SHP77 treated with DMSO at 0.1 percent for 48 hours (cell line): ENCODE measurements around the gene CISD2.
"Not testable (repeated sequence)": the region's sequence is repeated elsewhere in the genome, so short reads cannot be mapped to it uniquely, and the experiment has no call there.

Experiments
- DNase-seq: peaks from one replicate; lab custom pipeline; 2025; lab: John Stamatoyannopoulos, UW

Gene CISD2, protein sequence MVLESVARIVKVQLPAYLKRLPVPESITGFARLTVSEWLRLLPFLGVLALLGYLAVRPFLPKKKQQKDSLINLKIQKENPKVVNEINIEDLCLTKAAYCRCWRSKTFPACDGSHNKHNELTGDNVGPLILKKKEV

DNA sequence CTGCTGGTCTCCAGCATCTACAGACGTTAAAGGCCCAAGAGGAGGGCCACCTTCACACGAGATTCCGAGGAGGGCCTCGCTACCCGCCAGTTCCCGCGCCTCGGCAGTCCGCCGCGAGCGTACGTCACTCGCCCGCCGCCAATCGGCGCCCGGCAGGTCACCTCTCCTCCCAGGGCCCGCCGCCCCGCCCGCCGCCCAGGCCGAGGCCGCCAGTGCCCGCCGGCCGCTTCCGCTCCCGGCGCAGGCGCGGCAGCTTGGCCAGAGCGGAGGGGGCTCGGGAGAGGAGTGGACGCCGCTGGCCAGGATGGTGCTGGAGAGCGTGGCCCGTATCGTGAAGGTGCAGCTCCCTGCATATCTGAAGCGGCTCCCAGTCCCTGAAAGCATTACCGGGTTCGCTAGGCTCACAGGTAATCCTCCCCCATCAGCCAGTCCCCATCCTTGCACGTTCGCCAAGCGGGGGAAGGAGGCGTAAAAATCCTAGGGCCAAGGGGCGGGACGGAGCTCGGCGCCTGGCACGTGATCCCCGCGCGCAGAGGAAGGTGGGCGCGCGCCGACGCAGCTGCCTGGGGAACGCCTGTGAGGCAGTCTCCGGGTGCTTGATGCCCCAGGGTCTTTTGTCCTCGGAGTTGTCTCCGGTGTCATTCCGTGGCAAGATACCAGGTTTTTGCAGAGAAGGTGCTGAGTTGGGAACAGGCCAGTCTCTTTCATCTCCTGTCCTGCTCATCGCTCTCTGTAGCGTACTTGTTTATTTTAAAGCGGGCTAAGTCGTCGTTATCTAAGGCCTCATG, at the start of gene CISD2:
TSS of gene CISD2 (plus strand) at position 212 of the 788 bp plus-strand sequence. CDS start at position 305, 93 bp downstream.
- DNase-seq = peak; percentile 70

DNA sequence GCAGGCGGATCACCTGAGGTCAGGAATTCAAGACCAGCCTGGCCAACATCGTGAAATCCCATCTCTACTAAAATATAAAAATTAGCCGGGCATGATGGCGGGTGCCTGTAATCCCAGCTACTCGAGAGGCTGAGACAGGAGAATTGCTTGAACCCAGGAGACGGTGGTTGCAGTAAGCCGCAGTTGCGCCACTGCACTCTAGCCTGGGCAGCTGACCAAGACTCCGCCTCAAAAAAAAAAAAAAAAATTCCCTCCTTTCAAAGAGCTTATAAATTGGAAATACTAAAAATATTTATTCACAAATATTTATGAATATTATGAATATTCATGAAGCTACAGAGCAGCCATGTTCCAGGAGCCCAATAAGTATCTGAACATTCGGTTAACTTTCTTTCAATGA, 49.7 kb upstream of the CISD2 start:
- DNase-seq = not testable (repeated sequence)

DNA sequence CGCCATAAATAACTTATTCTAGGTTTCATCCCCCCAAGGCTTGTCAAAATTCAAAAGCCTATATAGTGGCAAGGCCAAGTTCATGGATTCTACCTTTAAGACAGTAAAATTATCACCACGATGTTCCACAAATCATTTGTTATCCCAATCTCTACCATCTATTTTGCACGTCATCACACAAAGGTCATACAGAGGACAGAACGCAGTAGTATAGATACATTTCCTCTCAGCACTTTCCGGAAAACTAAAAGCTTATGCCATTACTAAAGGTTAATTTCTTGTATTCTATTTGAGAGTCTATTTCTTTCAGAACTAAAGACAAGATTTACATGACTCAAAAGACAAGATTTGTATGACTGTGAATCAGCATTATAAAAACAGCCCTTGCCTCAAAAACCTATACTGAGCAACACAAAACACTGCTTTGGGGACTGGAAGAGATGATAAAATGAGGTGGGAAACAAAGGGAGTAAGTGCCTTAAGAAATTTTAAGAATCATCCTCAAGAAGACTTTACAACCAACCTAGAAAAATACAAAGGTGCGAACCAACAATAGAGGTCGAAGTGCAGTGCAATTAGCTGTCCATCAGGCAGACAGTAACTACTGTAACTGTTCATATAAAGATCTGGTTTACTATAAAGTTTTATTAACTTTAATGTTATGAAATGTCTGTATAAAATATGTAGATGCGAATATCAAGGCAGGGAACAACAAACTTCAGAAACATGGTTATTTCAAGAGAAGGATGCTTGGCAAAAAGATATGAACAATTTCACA, 49.0 kb upstream of the CISD2 start:
- no peak for DNase-seq

DNA sequence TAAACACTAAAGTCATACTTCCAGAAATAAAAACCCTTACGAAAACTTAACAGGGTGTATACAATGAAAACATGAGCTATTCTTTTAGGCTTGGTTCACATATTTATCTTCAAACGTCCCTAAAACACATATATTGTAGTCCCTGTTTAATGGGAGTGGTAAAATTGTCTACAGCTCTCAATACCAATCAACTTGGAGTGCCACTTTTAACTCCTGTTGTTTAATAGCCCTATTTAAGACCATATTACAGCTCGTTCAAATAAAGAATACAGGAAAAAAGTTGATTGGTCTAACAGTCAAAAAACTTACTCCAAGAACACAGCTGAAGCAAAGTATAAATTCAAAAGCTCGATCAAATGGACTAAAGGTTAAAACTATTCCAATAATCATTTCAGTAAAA, 45.3 kb upstream of the CISD2 start:
- no peak for DNase-seq

DNA sequence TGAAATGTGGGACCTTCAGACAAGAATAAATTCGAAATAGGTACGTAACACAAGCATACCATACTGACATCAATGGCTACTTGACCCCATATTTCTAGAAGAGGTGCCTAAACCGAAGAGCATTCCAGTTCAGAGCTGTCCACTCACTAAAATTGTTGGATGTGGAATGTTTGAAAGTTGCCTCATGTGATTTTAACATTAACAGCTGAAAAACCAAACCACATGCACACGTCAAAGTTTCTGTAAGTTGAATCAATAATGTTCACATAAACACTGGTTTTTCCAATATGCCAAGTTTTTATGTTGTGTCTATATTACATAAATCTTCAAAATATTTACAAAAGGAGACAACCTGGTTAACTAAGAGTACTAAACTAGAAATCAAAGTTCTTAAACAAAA, 44.9 kb upstream of the CISD2 start:
- DNase-seq = no peak

DNA sequence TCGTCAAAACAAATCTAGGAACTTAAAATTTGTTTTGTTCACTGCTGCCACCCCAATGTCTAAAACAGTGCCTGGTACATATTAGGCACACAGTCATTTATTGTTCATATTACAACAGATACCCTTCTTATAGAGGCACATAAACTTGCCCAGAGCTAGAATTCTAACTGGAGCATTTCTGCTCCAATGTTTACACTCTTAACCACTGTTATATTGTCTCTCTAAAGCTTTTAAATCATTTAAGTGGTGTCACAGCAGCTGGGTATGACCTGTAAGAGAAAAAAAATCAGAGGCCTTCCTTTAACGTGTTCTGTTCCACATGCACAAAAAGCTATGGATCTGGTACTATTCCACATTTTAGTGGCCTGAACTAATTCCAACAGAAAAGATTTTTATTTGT, 44.4 kb upstream of the CISD2 start:
- DNase-seq = no peak

DNA sequence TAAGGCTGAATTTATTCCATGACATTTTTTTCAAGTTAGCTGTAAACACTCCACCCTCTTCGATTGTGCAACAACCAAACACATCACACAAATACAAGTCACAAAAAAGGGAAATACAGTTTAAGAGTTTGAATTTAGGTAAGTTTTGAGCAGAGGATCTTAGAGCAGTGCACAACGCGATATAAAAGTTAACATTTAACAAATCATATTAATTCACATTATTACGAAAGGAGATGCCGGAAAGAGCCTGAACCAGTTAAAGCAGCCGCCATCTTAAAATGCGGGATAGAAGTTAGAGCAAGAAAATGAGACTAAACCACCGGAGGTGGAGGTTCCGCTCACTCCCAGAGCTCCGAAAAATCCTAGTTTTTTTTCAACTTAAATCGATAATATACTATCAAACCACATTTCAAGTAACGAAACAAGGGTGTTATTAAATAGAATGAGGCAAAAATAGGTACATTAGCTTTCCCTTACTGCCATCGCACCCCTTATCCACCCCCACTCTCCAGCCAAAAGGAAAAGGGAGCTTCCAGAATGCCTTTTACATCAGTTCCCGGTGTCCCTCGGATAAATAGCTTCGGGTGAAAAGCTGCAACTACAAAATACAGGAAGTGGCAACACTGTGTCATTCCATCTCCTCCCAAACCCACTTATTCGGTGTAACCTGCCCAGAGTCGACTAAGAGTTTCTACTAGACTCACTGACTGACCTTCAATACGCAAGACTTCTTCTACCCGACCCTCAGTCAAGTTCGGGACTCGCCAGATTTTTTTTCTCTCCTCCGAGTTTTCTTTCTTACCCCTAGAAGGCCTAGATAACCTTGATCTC, 43.3 kb upstream of the CISD2 start:
- DNase-seq = no peak

DNA sequence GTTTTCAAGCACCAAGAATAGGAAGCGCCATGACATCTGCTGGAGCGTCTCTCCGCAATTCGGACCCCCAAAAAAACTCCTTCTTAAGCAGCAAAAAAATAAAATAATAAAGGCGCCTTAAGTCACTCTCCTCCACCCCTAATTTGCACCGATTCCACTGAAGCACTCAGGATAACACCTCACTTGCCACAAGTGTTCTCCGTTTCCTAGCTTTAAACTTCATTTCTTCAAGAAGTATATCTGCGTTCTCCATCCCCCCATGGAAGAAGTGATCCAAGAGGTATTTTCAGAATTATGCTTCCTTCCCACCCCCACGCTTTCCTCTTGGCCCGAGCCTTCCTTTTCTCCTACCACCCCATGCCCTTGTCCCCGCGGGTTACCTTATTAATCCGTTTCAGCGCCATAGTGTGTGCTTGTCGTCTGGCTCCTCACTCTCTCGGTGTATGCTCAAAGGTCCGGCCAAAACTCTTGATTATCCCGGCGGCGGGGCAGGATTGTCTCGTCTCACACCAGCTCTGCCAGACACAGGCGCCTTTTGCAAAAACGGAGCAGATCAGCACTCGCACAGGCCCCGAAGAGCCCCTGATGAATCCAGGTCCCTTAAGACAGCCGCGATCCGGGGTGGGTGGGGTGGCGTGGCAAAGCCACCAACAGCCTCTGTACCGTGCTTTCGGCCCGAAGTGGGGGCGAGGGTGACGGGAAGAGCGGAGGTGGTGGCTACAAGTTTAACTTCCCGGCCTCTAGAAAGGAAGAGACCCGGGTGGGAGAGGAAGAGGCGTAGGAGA, 42.5 kb upstream of the CISD2 start:
- DNase-seq = no peak

DNA sequence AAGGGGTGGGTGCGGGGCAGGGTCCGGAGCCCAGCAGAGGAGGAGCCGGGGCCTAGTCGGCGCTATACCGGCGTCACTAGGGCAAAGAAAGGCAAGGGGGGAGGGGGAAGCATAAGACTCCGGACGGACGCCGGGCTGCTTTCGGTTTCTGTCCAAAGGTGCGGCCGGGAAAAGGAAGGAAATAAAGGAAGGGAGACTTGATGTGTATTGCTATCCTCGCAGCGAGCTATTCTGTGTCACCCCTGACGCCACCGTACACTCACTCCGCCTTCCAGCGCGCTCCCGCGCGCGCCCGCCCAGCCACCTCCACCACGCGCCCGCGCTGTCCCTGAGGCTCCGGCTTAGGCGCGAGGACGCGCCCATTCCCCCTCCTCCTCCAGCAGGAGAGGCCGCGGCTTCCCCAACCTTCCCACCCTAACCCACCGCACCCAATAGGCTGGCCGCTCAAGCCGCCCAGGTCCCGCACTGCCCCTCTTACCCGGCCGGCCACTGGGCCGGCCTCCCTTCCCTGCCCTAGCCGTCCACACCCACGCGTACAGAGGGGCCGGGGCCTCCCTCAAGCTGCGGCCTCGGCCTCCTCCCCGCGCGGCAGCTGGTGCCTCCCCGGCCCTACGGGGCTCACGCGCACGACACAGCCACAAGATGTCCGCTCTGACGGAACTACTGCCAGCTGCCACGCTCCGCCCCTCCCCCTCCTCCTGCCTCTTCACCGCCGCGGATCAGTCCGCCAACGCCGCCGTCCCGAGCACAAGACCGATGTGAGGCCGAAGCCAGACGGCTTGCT, 41.7 kb upstream of the CISD2 start, which contains the start of gene UBE2D3:
TSS of gene UBE2D3 (minus strand) at position 662 of the 784 bp plus-strand sequence. CDS start 1,043 bp downstream, outside the sequence.
- DNase-seq = peak; percentile 35

DNA sequence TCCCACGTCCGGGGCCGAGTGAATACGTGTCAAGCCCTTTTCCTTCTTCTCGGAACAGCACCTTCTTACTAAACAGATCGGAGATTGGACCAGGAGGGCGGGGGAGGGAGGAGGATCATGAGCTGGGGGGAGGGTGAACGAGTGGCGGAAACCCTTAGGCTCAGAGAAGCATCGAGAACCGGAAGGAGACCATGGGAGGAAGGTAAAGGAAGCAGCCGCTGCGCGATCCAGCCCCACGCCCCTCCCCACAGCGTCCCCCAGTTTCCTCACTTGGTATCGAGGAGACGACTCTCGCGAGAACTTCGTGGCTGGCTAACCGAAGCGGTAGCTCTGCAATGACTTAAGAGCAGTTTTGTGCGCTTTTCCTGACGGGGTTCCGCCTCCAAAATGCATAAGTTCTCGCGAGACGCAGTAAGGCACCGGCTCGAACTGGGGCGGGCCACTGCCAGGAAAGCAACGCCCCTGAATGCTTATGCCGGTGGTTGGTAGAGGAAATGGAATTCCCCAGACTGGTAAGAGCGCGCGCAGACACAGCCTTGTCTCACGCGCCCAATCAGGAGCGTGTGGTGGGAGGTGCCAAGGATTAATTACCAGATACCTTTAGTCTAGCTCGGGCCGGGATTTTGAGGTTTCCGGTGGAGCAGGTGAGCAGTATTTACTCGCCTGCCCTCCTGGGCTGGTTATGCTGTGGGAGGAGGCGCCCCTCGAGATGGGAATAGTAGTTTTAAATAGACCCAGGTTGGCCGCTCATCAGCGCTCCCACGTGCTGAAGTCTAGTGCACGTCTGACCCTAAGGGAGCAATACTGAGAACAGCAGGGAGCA, 40.9 kb upstream of the CISD2 start:
- peak; percentile 91 for DNase-seq

DNA sequence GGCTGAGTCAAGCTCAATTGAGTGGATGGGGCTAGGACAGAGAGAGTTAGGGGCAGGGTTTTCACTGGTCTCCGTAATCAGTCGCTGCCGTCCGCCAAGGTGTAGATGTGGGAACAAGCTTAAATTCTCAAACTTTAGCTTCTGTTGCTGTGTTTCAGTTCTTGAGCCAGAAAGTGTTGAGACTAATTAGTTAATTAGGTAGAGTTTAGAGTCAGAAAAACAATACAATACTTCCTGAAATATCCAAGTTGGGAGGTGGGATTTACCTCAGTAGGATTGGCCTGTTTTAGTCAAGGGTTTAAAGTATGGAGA, 40.3 kb upstream of the CISD2 start:
- DNase-seq = no peak

DNA sequence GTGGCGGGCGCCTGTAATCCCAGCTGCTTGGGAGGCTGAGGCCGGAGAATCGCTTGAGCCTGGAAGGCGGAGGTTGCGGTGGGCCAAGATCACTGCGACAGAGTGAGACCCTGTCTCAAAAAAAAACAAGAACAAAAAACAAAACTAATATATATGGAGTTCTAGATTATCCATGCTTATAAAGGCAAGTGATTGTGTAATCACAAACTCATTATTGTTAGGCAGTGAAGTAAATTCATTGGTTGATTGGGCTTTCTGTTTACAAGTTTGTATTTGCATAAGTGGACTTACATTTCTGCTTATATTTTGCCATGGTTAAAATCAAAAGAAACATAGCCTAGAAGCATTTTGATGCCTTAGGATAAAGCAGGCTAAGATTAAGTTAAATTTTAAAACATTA, 39.0 kb upstream of the CISD2 start:
- no peak for DNase-seq

DNA sequence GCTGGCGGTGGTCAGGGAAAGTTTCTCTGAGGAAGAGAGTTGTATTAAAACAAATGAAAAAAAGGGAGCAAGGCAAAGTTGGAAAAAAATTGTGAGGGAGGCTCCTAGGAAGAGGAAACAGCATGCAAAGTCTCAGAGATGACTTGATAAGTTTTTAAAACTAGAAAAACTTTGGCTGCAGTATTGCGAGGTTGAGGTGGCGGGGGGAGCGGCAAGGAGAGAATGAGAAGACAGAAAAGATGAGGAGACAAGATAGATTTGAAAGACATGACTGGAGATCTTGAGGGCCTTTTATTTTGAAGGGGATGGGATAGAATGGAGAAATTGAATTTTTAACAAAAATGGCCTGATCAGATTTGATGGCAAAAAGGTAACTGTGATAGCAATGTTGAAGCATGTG, 36.7 kb upstream of the CISD2 start:
- no peak for DNase-seq

DNA sequence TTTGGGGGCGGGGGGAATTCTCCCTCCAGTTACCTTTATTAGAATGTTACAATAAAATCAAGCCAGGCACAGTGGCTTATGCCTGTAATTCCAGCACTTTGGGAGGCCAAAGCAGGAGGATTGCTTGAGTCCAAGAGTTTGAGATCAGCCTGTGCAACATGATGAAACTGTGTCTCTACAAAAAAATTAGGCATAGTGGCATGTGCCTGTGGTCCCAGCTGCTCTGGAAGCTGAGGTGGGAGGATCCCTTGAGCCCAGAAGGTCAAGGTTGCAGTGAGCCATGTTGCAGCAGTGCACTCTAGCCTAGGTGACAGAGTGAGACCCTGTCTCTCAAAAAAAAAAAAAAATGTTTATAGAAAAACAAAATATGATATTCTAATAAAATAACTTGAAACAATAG, 36.1 kb upstream of the CISD2 start:
- DNase-seq = no peak

DNA sequence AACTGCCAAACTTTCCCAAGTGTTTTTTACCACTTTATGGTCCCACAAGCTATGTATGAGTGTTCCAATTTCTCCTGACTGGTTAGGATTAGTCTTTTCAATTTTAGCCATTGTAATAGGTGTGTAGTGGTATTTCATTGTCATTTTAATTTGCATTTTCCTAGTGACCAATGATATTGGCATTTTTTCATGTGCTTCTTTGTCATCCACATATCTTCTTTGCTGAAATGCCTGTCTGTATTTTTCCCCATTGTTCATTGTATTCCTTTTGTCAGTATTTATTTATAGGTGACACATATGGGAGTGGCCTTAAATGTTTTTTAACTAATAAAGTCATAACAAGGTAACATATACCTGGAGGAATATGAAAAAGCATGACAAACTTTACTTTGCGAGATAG, 32.2 kb upstream of the CISD2 start:
- DNase-seq = no peak

DNA sequence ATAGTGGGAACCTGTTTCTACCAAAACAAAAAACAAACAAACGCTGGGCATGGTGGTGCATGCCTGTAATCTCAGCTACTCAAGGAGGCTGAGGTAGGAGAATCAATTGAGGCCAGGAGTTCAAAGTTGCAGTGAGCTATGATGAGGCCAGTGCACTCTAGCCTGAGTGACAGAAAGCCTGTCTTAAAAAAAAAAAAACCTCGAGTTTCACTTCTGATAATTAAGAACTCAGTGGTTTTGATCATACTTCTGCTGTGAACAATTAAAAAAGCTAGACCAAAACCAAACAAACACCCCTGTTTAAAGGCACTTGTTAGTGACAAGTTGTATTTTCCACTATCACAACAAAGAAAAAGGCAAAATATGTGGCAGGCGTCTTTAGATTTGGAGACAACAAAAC, 26.4 kb upstream of the CISD2 start:
- DNase-seq = no peak

DNA sequence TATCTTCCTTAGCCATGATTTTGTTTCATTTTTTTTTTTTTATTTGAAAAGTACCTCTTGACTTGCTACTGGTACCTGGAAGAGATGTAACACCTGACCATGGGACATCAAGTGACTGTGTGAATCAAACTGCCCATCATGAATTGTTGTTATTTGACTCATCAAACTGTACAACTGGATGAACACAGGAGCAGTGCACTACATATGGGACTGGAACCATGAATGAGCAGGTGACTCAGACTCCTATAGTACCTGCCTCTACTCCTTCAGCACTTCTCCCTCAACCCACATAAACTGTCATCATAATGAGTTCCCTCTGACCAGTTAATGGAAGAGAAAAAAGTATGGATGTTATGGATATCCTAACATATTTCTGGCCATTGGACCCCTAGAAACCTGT, 25.5 kb upstream of the CISD2 start:
- DNase-seq = no peak

DNA sequence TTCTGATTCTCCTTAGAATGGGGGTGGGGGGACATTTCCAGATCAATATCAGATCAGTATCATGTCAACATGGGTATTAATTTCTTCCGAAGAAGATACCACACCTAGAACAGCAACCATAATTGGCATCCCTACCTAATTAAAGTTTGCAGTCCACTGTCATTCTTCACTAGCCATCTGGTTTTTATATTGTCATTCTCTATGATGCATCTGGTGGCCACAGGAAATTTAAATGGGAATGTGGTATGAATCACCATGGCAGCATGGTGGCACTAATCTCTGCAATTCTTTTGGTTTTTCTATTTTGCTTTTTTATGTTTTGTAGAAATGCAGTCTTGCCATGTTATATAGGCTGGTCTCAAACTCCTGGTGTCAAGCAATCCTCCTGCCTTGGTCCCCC, 24.9 kb upstream of the CISD2 start:
- DNase-seq = no peak

DNA sequence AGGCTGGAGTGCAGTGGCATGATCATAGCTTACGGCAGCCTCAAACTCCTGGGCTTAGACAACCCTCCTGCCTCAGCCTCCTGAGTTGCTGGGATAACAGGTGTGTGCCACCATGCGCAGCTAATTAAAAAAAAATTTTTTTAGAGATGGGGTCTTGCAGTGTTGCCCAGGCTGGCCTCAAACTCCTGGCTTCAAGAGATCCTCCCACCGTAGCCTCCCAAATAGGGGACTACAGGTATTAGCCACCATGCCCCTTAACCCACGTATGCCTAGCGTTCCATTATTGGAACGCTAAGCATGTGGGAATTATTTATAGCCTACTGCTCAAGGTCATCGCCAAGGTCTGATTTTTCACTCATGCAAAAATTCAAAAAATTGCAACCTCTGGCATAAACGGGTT, 21.1 kb upstream of the CISD2 start:
- DNase-seq = no peak

DNA sequence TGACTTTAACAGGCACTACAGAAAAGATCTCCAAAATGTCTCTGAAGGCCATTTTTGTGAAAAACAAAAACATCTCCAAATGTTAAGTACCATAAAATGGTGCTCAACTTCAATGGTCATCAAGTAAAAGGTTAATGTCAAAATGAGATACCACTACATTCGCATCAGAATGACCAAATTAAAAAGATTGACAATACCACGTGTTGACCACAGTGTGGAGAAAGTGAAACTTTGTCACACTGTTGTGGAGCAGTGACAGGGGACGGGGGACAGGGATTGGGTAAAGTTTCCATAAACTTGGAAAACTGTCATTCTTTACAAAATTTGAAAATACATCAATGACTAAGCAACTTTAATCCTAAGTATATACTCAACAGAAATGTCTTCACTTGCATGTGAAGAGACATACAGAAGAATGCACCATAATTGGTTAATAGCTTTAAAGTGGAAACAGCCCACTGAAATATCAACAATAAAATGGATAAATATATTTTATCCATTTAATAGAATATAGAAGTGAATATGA, 19.1 kb upstream of the CISD2 start:
- no peak for DNase-seq
